AG08396 (cell line): ENCODE measurements around the gene RNASE7.
"Not testable (repeated sequence)": the region's sequence is repeated elsewhere in the genome, so short reads cannot be mapped to it uniquely, and the experiment has no call there.

Source experiments
- DNase-seq: peaks from one replicate; pipeline ENCODE4 v3.0.0; 2012; ENCODE audit warnings: low spot score, mixed read lengths

Gene RNASE7, protein sequence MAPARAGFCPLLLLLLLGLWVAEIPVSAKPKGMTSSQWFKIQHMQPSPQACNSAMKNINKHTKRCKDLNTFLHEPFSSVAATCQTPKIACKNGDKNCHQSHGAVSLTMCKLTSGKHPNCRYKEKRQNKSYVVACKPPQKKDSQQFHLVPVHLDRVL

DNA sequence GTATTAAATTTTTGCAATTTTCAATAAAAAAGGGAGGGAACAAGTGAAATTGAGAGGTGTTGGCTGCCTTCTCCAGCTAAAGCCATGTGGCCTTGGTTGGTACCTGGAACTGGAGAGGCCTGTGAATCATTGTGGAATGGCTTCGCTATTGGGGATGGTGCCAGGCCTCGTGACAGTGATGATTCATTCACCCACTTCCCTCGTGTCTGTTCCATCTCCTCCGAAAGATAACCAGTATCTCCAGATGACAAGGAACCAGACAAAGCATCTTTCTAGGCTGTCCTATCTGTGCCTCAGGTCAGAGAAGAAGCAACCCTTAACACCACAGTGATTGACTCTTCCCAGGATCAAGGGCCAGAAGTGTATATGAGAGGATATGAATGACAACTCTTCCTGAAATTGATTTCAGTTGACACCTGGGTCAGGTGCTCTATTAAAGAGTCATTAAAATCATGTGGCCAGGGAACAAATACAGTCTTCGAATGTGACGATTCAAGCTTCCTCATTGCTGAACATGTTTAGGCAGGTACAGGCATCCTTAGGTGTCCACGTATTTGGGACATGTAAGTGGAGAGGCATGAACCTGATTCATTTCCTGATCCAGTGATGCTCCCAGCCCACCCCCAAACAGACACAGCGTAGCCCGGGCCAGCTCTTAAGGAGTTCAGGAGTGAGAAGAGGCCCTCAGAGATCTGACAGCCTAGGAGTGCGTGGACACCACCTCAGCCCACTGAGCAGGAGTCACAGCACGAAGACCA is at the start of gene RNASE7:
Gene RNASE7 (plus strand): TSS at position 687 of the 758 bp plus-strand sequence. CDS start 631 bp downstream, outside the sequence.
- DNase-seq: no peak

DNA sequence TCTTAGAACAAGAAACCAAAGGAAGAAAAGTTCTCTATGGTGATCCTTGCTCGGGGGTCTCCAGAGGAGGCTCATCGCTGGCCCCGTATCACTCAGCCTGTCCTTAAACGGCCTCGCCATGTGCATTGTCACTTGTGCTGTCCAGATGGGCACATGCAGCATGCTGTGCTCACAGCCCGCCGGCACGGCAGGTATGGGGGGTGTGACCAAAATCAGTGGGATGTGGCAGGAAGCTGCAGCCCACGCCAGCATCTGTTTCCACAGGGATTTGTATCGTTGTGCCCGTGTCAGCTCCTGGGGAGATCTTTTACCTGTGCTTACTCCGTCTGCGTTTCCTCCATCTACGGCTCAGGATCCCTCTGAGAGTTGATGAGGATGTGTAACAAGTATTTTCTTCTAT is 45.6 kb upstream of the RNASE7 start:
- DNase-seq: no peak

DNA sequence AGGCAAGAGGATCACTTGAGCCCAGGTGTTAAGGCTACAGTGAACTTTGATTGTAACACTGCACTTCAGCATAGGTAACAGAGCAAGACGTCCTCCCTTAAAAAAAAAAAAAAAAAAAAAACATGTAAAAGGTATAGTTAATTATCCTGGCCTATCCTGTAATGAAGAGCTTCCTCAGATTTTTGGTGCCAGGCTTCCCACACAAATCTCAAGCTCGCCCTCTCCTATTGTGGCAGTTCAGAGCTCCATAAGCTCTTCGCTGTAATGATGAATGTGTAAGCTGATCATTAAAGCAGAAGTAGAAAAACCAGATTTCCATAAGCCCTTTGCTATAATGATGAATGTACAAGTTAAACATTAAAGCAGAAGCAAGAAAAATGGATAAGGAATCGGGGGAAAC is 45.0 kb upstream of the RNASE7 start:
- DNase-seq: no peak

DNA sequence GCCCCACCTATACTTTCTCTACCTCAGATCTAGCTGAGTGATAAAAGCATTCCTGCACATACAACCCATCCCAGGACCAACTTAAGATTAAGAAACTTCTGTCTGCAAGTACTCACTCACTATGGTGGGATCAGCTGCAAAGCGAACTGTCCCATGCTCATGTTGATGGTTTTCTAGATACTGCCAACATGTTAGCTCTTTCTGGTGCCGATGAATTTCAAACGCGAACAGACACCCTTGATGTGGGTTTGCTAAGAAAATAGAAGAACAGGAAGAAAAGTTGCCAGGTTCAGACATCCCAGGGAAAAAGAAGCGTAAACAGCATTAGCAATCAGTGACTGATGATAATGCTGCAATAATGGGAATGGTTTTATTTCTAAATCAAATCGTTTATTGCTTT is 44.6 kb upstream of the RNASE7 start:
- no peak for DNase-seq

DNA sequence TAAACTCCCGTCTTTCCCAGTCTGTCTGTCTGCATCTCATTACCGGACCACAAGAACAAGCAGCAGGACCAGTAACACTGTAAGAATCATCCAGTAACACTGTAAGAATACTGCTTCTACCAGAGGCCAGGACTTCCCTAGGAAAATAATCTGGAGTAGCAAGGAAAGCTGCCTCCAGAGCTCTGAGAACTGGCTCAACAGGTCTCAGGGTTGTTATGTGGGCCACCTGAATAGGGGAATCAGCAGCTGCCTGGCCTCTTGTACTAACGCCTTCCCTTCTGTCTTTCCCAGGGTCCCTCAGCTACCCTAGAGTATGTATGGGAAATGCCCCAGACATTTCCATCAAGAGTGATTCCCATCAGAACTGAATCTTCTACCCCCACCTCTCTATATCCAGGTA is 44.0 kb upstream of the RNASE7 start:
- no peak for DNase-seq

DNA sequence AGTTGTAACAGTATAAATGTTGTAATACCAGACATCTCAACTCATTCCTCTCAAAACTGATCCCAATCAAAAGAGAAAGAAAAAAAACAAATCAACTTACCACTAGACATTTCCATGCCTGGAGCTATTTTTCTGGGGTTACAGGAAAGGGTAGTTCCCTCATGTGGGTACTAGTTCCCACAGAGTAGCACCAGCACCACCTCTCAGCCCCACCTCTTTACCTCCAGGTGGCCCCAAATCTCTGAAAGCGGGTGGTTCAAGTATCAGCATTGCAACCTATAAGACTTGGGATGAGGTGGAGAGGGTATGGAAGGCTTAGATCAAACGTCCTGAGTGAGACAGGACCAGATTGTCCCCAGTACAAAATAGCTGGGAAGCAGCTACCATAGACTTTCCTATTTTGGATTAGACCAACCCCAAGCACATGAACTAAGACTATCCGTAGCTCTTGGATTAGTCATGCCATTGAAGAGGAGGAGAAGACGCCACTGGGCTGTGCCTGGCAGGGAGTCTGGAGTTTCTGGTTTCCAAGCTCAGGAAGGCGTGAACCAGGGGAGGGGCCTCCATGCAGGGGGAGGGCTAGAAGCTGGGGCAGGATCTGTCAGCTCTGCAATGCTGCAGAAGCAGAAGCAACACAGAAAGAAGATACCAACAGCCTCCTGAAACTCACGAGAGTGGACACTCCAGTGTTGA is 43.3 kb upstream of the RNASE7 start, which contains the start of gene SLC39A2:
Gene SLC39A2 (plus strand): TSS at position 620 of the 693 bp plus-strand sequence. CDS start 154 bp downstream, outside the sequence.
- DNase-seq: peak; percentile 68

DNA sequence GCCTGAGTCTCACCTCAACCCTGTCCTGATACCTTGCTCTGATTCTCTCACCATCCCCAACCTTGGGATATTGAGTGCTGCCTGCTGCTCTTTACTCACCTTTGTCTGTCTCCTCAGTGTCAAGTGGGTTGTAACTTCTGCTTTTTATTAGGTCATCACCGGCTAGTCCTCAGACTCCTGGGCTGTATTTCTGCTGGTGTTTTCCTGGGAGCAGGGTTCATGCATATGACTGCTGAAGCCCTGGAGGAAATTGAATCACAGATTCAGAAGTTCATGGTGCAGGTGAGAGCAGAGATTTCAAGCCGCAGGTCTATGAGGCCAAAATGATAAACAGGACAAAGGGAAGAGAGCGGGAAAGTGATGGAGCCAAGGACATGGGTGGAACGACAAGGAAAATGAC is 42.6 kb upstream of the RNASE7 start:
- no peak for DNase-seq

DNA sequence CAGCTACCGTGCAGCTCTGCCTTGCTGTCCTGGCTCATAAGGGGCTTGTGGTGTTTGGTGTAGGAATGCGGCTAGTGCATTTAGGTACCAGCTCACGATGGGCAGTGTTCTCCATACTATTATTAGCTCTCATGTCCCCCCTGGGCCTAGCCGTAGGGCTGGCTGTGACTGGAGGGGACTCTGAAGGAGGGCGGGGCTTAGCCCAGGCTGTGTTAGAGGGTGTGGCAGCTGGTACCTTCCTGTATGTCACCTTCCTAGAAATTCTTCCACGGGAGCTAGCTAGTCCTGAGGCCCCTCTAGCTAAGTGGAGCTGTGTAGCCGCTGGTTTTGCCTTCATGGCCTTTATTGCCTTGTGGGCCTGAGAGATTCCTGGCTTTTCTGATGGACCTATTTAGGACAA is 40.9 kb upstream of the RNASE7 start:
- no peak for DNase-seq

DNA sequence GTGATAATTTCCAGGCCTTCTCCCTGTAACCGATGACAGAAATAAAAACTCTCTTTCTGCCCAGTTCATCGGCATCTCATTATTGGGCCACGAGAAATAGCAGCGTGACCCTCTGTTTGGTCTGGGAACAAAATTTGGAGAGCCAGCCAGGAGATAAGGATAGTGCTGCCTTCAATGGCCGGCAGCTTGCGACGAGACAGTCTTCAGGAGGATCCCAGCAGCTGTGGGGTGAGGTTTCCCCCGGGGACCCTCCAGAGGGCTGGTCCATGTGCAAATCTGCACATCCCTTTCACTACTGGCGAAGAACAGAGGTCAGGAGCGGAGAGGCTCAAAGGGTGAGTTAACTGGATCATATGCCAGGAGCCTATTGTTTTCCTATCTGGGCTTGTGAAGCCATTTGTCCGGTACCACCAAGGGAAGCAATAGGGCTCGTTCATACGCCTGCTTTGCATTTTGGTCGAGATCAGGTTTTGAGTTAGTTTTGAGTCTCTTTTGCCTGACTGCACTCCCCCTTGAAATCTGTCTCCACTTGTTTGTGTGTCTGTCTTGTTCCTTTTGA is 38.3 kb upstream of the RNASE7 start:
- no peak for DNase-seq

DNA sequence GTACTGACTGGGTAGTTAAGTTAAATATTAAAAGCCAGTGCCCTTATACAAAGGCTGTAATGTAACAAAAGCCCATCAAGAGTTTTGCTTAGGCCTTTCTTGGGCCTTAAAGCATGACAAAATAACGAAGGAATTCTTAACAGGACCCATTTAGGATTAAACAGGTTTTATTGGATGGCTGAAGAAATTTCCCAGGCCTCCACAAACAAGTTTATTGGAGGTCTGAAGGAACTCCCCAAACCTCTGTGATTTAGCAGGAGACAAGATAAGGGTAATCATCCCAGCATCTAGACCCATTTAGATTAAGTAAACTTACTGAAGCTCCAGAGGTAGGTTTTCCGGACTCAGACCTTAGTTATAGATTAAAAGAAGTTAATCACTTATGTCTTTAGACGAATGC is 32.4 kb upstream of the RNASE7 start:
- not testable (repeated sequence) for DNase-seq

DNA sequence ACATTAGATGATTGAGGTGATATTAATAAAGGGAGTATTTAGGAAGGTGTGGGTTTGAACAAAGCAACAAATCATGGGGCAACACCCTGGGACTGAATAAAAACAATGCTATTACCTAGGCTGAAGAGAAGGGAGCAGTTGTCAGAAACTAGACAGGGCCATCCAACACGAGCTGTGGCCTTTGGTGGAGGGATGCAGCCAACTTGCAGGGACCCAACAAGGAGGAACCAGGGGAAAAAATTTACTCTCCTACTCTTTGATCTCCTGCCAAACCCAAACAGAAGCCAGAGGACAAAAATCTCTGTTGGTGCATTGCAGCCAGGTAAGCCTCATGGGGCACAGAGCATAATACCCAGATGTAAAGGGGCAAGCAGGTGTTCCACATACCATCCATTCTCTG is 31.0 kb upstream of the RNASE7 start:
- no peak for DNase-seq

DNA sequence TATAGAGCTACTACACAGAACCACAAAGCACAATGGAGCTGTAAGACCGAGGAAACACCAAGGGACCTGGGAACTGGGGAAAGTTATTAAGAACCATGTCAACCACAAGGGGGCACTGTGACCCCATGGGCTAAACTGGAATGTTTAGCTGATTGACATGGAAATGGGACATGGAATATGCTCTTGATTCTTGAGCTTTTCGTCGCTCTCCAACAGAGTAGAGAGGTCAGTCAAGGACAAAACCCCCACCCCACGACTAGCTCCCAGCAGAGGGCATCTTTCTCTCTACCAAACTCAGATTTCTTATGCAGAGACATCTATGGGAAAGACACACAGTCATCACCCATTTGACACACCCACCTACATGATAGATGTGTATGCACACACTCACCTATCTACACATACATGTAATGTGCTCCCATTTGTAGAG is 27.4 kb upstream of the RNASE7 start:
- peak; percentile 73 for DNase-seq

DNA sequence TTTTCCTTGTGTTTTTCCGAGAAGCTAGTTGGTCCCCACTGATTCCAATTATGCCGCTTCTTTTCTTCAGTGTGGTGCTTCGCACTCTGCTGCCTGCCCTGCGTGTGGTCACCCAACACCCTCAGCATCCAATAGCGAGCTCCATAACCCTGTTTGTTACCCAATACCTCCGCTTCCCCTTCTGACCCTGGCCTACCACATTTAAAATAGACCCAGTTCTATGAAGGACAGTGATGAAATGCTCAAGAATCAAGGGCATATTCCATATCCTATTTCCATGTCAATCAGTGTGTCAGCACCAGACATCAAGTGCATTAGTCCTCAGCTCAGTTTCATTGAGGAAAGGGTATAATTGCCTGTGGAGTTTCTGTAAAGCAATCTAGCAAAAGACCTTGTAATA is 26.9 kb upstream of the RNASE7 start:
- no peak for DNase-seq

DNA sequence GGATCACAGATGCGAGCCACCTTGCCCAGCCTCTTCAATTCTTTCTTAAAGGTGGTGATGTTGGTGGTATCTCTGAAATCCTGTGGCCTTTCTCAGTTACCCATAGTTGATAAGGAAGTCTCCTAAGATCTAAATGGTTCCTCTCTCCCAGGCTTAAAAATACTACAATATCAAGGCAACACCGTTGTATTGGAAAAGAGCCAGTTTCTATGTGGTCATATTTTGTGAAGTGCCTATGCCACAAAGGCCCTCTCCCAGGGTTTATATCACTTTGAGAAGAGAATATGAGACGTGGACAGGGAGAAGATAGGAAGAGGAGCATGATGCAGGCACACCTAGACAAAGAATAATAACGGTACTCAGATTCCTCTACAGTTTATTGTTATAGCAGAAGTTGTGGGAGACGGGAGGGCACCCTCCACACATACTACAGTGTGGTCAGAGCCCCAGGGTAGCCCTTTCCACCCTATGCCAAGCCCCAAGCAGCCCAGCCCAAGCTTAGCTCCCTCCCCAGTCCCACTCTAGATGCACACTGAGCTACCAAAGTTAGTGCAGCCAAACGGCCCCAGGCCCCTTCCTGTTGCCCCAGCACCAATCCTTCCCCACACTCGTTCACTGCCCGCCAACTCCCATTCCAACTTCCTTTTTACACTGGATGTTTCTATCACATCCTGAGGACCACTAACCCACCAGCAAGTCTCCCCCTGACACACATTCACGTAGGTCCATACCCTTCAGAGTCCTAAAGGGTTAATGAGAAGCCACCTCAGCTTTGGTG is 25.6 kb upstream of the RNASE7 start:
- DNase-seq: no peak

DNA sequence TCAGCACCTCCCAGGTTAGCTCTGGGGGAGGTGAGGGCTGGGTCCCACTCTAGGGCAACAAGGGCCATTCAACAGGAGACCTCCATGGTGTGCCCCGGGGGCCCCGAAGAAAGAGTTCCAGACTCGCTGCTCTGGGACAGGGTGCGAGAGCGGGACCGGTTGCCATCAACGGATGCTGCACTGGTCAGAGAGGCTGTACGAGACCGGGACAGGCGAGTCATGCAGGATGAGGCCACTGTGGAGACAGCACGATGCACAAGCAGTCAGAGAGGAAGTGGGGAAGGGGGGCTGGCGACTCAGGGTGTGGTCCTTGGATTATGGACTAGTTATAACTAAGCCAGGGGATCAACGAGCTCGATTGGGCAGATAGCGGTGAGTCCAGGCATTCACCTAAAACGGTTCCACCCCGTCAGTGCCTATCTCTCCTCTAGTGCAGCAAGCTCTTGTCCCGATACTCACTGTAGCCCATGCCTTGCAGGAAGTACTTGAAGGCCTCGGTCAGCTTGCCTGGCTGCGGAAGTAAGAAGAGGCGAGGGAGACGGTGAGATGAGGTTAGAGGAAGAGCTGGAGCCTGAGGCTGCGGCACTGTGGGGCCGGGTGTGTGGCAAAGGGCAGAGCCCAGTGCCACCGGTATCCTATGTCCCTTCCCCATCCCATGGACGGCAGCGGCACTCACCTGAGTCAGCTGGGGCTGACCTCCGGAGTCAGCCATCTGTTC is 24.5 kb upstream of the RNASE7 start:
- DNase-seq: no peak

DNA sequence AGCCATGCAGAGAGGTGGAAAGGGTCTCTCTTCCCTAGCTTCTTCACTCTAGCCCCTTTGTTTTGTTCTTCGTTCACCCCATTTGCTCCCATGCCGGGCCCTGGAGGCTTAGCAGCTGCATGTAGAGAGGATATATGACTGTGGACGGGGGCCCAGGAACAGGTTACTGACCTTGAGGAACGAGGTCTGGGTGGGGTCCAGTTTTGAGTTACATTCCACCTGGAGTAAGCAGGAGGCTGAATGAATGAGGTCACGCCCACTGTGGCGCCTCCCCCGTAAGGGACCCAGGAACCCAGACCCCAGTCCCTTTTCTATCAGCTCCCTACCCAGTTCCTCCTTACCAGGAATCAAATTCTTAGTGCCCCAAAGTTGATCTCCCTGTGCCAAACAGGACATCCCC is 23.9 kb upstream of the RNASE7 start:
- DNase-seq: no peak

DNA sequence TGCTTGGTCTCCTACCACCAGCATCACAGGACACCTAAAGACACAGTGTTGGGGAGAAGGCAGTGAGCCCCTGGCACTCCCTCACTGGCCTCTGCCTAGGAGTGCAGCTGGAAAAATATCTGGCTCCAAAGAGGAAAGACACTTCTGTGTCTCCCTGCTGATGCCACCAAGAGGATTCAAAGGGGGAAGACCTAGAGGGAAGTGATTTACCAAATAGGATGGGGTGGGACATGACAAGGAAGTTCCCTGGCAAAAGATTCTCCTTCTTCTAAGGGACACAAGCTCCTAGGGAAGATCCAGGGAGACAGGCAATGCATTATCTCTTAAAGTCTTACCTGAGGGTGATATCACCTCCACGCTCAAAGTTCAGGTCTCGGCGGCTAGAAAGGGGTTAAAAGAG is 23.4 kb upstream of the RNASE7 start:
- DNase-seq: no peak

DNA sequence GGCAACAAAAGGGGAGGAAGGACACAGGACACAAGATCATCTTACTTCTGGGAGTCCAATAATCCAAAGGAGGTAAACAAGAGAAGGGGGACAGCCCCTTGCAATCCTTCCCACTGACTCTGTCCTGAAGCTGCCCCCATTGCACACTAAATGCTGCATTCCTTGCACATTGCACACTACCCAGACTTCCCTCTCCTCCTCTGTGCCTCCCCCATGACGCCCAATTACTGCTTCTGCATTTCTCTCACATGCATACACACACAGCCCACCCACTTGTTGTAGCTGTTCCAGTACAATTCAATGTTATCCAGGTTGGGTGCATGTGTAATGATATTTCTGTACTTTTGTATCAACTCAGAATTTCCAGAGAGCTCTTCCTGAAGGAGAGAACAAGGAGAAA is 22.8 kb upstream of the RNASE7 start:
- no peak for DNase-seq

DNA sequence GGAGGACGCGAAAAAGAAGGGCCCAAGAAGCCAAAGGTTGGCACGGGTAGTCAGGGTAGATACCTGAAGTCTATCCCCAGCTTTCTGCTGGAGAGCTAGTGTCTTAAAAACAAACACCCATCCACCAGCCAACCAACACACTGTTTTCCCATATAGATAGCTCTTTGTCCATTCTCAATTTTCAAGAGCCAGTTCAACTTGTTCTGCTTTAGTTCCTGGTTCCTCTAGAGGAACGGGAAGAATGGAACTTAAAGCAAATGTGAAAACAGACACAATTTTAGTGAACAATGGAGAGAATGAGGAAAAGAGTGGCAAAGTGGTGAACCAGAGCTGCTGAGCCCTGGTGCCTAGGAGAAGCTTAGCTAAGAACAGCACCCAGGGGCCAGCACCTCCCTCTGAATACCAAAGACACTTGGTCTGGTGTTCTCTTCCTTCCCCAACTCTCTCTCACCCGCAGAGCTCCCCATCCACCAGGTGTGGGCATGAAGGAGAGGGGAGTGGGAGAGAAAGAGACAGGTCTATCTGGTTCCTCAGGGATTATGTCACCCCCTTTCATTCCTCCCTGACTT is 21.1 kb upstream of the RNASE7 start:
- no peak for DNase-seq

DNA sequence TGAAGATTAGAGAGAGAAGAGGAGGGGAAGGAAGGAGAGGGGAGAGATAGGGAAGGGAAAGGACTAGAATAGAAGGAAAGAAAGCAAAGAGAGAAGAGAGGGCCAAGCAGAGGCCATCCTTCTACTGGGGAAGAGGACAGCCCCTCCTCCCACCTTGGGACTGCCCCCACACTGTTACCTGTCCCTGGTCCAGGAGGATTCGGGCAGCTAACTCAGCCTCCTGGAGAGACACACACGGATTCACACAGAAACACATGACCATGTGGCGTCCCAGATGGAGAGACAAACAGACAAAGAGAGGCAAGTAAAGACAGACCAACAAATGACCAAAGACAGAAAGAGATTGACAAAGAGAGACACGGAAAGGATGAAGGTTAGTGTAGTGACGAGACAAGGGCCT is 19.5 kb upstream of the RNASE7 start:
- no peak for DNase-seq

DNA sequence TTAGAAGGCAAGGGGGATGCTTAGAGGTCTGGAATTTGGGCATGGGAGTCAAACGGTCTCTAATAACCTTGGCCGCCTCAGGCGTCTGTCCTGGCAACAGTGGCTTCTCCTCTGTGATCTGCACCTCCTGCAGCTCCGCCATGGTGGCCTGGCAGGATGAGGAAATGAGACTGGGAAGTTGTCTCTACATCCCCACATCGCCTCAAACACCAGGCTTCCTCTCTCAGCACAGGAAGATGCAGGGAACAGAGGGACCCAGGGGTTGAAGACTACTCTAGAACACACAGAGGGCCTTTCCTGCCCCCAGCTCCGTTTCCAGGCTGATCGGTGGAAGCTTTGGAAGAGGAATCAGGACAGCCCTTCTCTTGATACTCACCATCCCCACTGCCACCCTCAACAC is 19.0 kb upstream of the RNASE7 start:
- DNase-seq: no peak
